Measurements from ENCODE around the gene DYNC1I1.

DYNC1I1 gene

GRCh38 chr7:95817866-95818640, 45.7 kb downstream of the DYNC1I1 start:
- H3K36me3 ChIP-seq (ENCODE audit: control insufficient read depth in 1 of 2, insufficient read depth in 2 of 2, low read length in 2 of 2) = no peaks in the 10 kb centered on the region
- no peak overlapping the region for H3K14ac ChIP-seq (ENCODE audit: low read length)
- H4K8ac ChIP-seq (ENCODE audit: low read depth, low read length) = no peak overlapping the region
- no peak overlapping the region for H2AK5ac ChIP-seq (ENCODE audit: low read length)
- peaks cover 0 to 2% of the 10 kb centered on the region in 2 experiments for H3K4me1 ChIP-seq (ENCODE audit: control insufficient read depth in 1 of 2, insufficient read depth in 2 of 2, low read length in 2 of 2)
- no peak overlapping the region for H3K9ac ChIP-seq (ENCODE audit: low read length)
- H3K79me2 ChIP-seq (ENCODE audit: control insufficient read depth, insufficient read depth, low read length, poor library complexity) = no peaks in the 10 kb centered on the region
- no peaks in the 10 kb centered on the region for H3K27me3 ChIP-seq (ENCODE audit: insufficient read depth, low read length)
- H2AFZ ChIP-seq (ENCODE audit: insufficient read depth, low read length, poor library complexity) = no peak overlapping the region
- no peak overlapping the region for H3K4ac ChIP-seq (ENCODE audit: low read depth, low read length)
- DNase-seq = no peak
- H2BK12ac ChIP-seq (ENCODE audit: low read length) = no peak overlapping the region
- H2BK5ac ChIP-seq (ENCODE audit: low read depth, low read length, poor library complexity) = no peak overlapping the region
- H3K27ac ChIP-seq (ENCODE audit: low read depth, low read length) = no peak overlapping the region
- no peak overlapping the region for H3K4me3 ChIP-seq (ENCODE audit: low read depth, low read length)
- no peak overlapping the region for H4K91ac ChIP-seq (ENCODE audit: low read depth, low read length)
- H3K9me3 ChIP-seq (ENCODE audit: insufficient read depth, low read depth, low read length) = no peaks in the 10 kb centered on the region
- no peak overlapping the region for H3K4me2 ChIP-seq (ENCODE audit: low read length)
- no peak overlapping the region for H3K18ac ChIP-seq (ENCODE audit: low read length)
- no peak overlapping the region for H2BK120ac ChIP-seq (ENCODE audit: insufficient read depth, low read length, poor library complexity)
- no peak overlapping the region for H3K23ac ChIP-seq (ENCODE audit: low read length)
- WGBS (ENCODE audit: extremely low coverage, insufficient coverage, insufficient read length) = no CpG with 5 or more reads among the region's 6 CpGs
- H4K12ac ChIP-seq (ENCODE audit: low read depth, low read length) = no peak overlapping the region
- H3K79me1 ChIP-seq (ENCODE audit: low read length) = no peaks in the 10 kb centered on the region

- H3K9ac ChIP-seq (ENCODE audit: low read length) = no peak overlapping the region
- H3K79me1 ChIP-seq (ENCODE audit: low read length) = no peaks in the 10 kb centered on the region
- no peak overlapping the region for H3K14ac ChIP-seq (ENCODE audit: low read length)
- H3K27me3 ChIP-seq (ENCODE audit: insufficient read depth, low read length) = no peaks in the 10 kb centered on the region
- no peak overlapping the region for H3K18ac ChIP-seq (ENCODE audit: low read length)
- no peak overlapping the region for H2BK5ac ChIP-seq (ENCODE audit: low read depth, low read length, poor library complexity)
- H4K91ac ChIP-seq (ENCODE audit: low read depth, low read length) = no peak overlapping the region
- no peak overlapping the region for H3K23ac ChIP-seq (ENCODE audit: low read length)
- H4K12ac ChIP-seq (ENCODE audit: low read depth, low read length) = no peak overlapping the region
- H3K4ac ChIP-seq (ENCODE audit: low read depth, low read length) = no peak overlapping the region
- no peak overlapping the region for H4K8ac ChIP-seq (ENCODE audit: low read depth, low read length)
- H3K4me3 ChIP-seq (ENCODE audit: low read depth, low read length) = no peak overlapping the region
- no peaks in the 10 kb centered on the region for H3K36me3 ChIP-seq (ENCODE audit: control insufficient read depth in 1 of 2, insufficient read depth in 2 of 2, low read length in 2 of 2)
- H3K4me2 ChIP-seq (ENCODE audit: low read length) = no peak overlapping the region
- no peaks in the 10 kb centered on the region for H3K79me2 ChIP-seq (ENCODE audit: control insufficient read depth, insufficient read depth, low read length, poor library complexity)
- H3K27ac ChIP-seq (ENCODE audit: low read depth, low read length) = no peak overlapping the region
- no peak overlapping the region for H2BK120ac ChIP-seq (ENCODE audit: insufficient read depth, low read length, poor library complexity)
- WGBS (ENCODE audit: extremely low coverage, insufficient coverage, insufficient read length) = no CpG with 5 or more reads among the region's 7 CpGs
- no peak overlapping the region for H2AFZ ChIP-seq (ENCODE audit: insufficient read depth, low read length, poor library complexity)
- H3K4me1 ChIP-seq (ENCODE audit: control insufficient read depth in 1 of 2, insufficient read depth in 2 of 2, low read length in 2 of 2) = peaks cover 0 to 2% of the 10 kb centered on the region in 2 experiments
- H2BK12ac ChIP-seq (ENCODE audit: low read length) = no peak overlapping the region
- H3K9me3 ChIP-seq (ENCODE audit: insufficient read depth, low read depth, low read length) = no peaks in the 10 kb centered on the region
- no peak for DNase-seq
- no peak overlapping the region for H2AK5ac ChIP-seq (ENCODE audit: low read length)
Observed at GRCh38 chr7:95820778-95821177, 48.4 kb downstream of the DYNC1I1 start.

- Histone ChIP-seq H3K79me2 (ENCODE audit: control insufficient read depth, insufficient read depth, low read length, poor library complexity) (no peaks in the 10 kb centered on the region), H3K23ac (ENCODE audit: low read length) (no peak overlapping the region)
- WGBS (ENCODE audit: extremely low coverage, insufficient coverage, insufficient read length) = no CpG with 5 or more reads among the region's 3 CpGs
Observed at GRCh38 chr7:95822717-95823116, 50.4 kb downstream of the DYNC1I1 start.

GRCh38 chr7:95824616-95825015, 52.3 kb downstream of the DYNC1I1 start:
- no peaks in the 10 kb centered on the region for H3K79me1 ChIP-seq (ENCODE audit: low read length)
- H2BK12ac ChIP-seq (ENCODE audit: low read length) = no peak overlapping the region
- H2AFZ ChIP-seq (ENCODE audit: insufficient read depth, low read length, poor library complexity) = no peak overlapping the region
- no peak overlapping the region for H2AK5ac ChIP-seq (ENCODE audit: low read length)
- H3K36me3 ChIP-seq (ENCODE audit: control insufficient read depth in 1 of 2, insufficient read depth in 2 of 2, low read length in 2 of 2) = no peaks in the 10 kb centered on the region
- H3K18ac ChIP-seq (ENCODE audit: low read length) = no peak overlapping the region
- H3K9me3 ChIP-seq (ENCODE audit: insufficient read depth, low read depth, low read length) = no peaks in the 10 kb centered on the region
- no peak overlapping the region for H4K8ac ChIP-seq (ENCODE audit: low read depth, low read length)
- no peak overlapping the region for H4K91ac ChIP-seq (ENCODE audit: low read depth, low read length)
- no peak overlapping the region for H4K12ac ChIP-seq (ENCODE audit: low read depth, low read length)
- no peak overlapping the region for H3K23ac ChIP-seq (ENCODE audit: low read length)
- WGBS (ENCODE audit: extremely low coverage, insufficient coverage, insufficient read length) = no CpG with 5 or more reads among the region's 5 CpGs
- no peaks in the 10 kb centered on the region for H3K27me3 ChIP-seq (ENCODE audit: insufficient read depth, low read length)
- DNase-seq = no peak
- no peak overlapping the region for H3K9ac ChIP-seq (ENCODE audit: low read length)
- H3K4me1 ChIP-seq (ENCODE audit: control insufficient read depth in 1 of 2, insufficient read depth in 2 of 2, low read length in 2 of 2) = peaks cover 0 to 2% of the 10 kb centered on the region in 2 experiments
- H3K4ac ChIP-seq (ENCODE audit: low read depth, low read length) = no peak overlapping the region
- H3K79me2 ChIP-seq (ENCODE audit: control insufficient read depth, insufficient read depth, low read length, poor library complexity) = no peaks in the 10 kb centered on the region
- no peak overlapping the region for H3K4me2 ChIP-seq (ENCODE audit: low read length)
- no peak overlapping the region for H3K14ac ChIP-seq (ENCODE audit: low read length)
- no peak overlapping the region for H3K27ac ChIP-seq (ENCODE audit: low read depth, low read length)
- H2BK120ac ChIP-seq (ENCODE audit: insufficient read depth, low read length, poor library complexity) = no peak overlapping the region
- no peak overlapping the region for H2BK5ac ChIP-seq (ENCODE audit: low read depth, low read length, poor library complexity)
- no peak overlapping the region for H3K4me3 ChIP-seq (ENCODE audit: low read depth, low read length)

More at GRCh38 chr7:95822717-95823116, 50.4 kb downstream of the DYNC1I1 start:
- Histone ChIP-seq H3K4me3 (ENCODE audit: low read depth, low read length) (no peak overlapping the region), H3K9me3 (ENCODE audit: insufficient read depth, low read depth, low read length) (no peaks in the 10 kb centered on the region), H4K12ac (ENCODE audit: low read depth, low read length) (no peak overlapping the region), H3K4ac (ENCODE audit: low read depth, low read length) (no peak overlapping the region), H3K9ac (ENCODE audit: low read length) (no peak overlapping the region), H3K36me3 (ENCODE audit: control insufficient read depth in 1 of 2, insufficient read depth in 2 of 2, low read length in 2 of 2) (no peaks in the 10 kb centered on the region), H2BK12ac (ENCODE audit: low read length) (no peak overlapping the region), H2BK120ac (ENCODE audit: insufficient read depth, low read length, poor library complexity) (no peak overlapping the region), H3K79me1 (ENCODE audit: low read length) (no peaks in the 10 kb centered on the region), H3K4me2 (ENCODE audit: low read length) (no peak overlapping the region), H3K18ac (ENCODE audit: low read length) (no peak overlapping the region), H3K4me1 (ENCODE audit: control insufficient read depth in 1 of 2, insufficient read depth in 2 of 2, low read length in 2 of 2) (peaks cover 0 to 2% of the 10 kb centered on the region in 2 experiments), H3K14ac (ENCODE audit: low read length) (no peak overlapping the region), H2AK5ac (ENCODE audit: low read length) (no peak overlapping the region), H2BK5ac (ENCODE audit: low read depth, low read length, poor library complexity) (no peak overlapping the region), H4K91ac (ENCODE audit: low read depth, low read length) (no peak overlapping the region), H3K27me3 (ENCODE audit: insufficient read depth, low read length) (no peaks in the 10 kb centered on the region), H2AFZ (ENCODE audit: insufficient read depth, low read length, poor library complexity) (no peak overlapping the region), H3K27ac (ENCODE audit: low read depth, low read length) (no peak overlapping the region), H4K8ac (ENCODE audit: low read depth, low read length) (no peak overlapping the region)
- no peak for DNase-seq

Measured in trophoblast cell (in vitro differentiated cells and primary cell).